HL-60/S4 treated with phorbol 12-myristate 13-acetate at 8.2 ng/mL for 4 days and 3 days (cell line): ENCODE data around the gene TMEM53.

Experiments used
- in situ Hi-C: fragments of 300-500 bp; cut with MboI; formaldehyde crosslinking; loops from 2 replicates; pipeline ENCODE4 v1.15.0; 2022; ENCODE audit warnings: low sequenced_read_pairs

The TMEM53 gene

GRCh38 chr1:44648529-44649250, 25.6 kb downstream of the TMEM53 start:
- in situ Hi-C loops: no loop called here

DNA sequence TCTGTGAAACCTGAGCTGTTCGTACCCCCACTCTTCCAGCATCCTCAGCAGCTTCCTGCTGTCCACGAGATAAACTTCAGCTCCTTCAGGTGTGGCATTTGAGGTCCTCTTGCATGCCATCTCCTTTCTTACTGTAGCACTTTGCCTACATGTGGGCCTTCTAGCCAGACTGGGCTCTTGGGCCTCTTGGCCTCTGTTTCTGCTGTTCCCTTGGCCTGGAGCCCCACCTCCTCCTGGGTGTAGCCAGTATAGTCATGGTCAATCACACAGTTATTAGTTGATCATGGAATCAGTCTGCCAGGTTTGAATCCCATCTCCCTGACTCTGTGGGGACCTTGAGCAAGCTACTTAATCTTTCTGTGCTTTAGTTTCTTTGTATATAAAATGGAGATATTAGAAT, 26.4 kb downstream of the TMEM53 start:
- in situ Hi-C loops: no loop called here

DNA sequence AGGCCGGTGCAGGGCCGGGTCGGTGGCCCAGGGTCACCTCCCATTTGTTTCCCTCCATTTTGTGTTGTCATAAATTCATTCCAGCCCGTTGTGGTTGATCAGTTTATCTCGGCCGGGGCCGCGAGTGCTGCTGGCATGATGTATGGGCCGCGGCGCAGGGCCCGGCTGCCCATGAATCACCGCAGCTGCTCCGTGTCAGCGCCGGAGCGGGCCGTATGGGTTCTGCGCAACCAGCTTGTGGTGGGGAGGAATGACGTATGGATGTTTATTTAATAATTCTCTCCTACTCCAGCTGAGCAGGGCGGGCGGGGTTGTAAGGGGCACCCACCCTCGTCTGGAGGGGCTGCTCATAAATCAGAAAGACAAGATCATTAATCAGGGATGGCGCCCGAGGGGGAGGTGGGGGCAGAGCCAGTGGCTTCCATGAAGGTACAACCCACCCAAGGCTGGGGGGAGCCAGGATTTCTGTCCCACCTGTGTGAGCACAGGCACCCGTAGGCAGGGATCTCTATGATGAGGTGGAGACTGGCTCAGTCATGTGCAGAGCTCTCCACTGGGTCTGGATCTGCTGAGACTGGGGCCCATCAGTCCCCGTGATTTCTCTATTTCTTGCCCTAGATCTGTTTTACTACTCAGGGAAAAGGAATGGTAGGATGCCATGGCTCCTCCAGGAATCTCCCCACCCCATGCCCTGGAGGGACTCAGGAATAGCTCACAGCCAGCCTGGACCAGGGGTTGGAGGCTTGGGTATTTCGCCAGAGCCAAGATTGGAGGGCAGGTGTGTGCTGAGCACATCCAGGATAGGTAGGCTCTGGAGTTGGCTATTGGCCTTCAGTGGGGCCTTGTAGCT, 27.8 kb downstream of the TMEM53 start:
- in situ Hi-C loops: no loop called here

- in situ Hi-C loops: no loop called here
These were observed 28.6 kb downstream of the TMEM53 start for GRCh38 chr1:44645476-44646244.

- in situ Hi-C loops: no loop called here
These were observed 29.5 kb downstream of the TMEM53 start for GRCh38 chr1:44644806-44645205.

DNA sequence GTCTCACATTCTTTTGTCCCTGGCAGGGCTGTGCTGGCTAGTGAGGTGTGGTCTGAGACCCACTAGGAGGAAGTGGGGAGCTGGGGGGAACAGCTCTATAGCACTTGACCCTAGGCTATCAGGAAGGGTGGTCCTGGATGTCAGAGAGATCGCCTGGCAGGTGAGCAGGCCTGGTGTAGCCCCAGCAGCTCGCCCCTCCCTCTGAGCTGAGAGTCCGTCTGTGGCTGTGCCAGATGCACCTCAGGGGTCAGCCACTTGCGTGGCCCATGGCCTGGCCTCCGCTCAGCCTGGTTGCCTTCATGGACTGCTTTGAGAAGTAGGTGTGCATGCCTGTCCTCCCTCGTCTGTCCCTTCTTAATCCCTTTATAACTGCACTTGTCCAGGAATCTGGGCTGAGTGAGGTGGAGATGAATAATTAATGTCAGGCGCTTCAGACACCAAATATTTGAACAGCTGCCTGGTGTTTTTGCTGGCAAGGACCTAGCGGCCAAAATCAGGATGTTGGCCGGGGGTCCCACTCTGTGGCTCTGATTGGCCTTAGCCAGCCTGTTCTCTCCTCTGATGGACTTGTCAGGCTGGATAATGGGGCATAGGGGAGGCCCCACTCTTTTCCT, 30.5 kb downstream of the TMEM53 start:
- in situ Hi-C loops: no loop called here

- in situ Hi-C loops: no loop called here
These were observed 31.4 kb downstream of the TMEM53 start for GRCh38 chr1:44642925-44643324.

DNA sequence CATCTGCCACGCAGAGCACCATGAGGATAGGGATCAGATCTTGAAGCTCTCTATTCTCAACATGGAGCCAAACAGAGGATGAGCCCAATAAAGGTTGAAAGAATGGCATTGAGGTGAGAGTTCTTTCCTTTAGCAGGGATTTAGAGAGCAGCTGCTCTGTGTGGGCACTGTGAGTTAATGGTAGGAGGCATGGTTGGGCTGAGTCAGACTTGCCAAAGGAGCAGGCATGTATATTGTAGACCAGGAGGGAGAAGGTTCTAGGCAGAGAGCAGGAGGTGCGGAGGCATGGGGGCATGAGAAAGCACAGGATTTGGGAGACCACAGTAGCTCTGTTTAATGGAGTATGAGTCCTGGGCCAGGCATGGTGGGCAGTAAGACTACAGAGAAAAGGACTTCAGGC, 32.0 kb downstream of the TMEM53 start:
- in situ Hi-C loops: no loop called here

GRCh38 chr1:44641126-44642102, 32.9 kb downstream of the TMEM53 start:
- in situ Hi-C loops: no loop called here

GRCh38 chr1:44640200-44640853, 34.0 kb downstream of the TMEM53 start:
- in situ Hi-C loops: no loop called here

- in situ Hi-C loops: no loop called here
These were observed 36.4 kb downstream of the TMEM53 start for GRCh38 chr1:44637702-44638411.

GRCh38 chr1:44636688-44637598, 37.3 kb downstream of the TMEM53 start:
- in situ Hi-C loops: no loop called here

DNA sequence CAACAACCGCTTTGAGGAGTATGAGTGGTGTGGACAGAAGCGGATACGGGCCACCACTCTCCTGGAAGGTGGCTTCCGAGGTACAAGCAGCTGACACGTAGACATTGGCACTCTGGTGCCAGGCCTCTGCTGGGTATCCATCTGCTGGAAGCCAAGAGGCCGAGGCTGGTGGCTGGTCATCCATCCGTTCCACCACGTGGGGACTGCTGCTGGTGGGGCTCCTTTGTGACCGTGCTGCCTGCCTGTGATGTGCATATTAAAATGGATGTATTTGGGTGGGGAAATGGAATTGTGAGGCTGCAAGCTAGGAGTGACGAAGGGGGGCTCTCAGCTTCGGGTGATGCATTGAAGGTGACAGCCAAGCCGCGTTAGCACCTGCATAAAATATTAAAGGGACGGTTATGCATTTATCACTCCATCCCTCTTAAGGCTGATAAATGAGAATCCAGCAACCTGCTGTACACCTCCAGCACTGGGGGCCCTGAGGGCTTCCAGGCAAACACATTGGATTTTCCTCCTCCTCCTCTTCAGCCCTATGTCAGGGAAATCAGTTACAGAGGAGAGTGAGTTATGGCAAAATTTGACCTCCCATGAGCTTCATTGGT, 38.1 kb downstream of the TMEM53 start:
- in situ Hi-C loops: no loop called here

DNA sequence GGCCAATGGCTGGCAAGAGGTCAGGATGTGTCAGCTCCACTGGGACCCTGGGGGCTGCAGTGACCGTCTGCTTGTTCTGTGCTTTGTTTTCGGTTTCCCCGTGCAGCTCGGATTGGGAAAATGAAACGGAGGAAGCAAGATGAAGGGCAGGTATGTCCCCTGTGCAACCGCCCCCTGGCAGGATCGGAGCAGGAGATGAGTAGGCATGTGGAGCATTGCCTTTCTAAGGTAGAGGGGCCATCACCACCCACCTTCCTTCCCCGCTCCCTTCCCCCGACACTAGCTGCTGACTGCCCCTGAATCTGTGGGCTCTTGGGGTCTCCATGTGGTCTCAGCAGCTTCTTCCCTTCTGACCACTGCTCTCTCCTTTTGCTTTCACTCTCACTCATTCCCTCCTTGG, 38.8 kb downstream of the TMEM53 start:
- in situ Hi-C loops: no loop called here

DNA sequence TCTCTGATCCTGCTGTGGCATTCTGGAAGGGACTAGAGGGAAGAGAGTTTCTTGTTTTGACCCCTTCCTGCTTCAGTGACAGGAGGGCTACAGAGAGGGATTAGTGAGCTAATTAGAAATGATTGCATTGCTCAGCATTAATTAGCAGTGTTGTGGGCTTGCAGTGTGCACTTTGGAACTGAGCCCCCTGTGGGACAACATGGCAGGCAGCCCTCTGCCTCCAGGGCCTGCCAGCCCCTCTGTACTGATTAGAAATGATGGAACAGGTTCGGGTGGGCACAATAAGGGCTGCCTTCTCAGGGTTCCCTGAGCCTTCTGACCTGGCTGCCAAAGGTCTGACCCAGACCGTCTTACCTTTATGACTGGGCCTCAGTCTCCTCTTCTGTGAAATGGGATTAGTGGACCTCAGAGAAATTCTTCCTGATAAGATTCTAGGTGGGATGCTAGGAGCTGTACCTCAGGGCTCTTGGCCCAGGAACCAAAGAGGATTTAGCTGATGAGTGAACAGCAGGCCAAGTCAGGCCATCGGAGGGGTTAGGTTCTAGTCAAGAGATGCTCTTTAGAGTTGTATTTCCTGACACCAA, 39.6 kb downstream of the TMEM53 start:
- in situ Hi-C loops: no loop called here

- in situ Hi-C loops: no loop called here
These were observed 41.7 kb downstream of the TMEM53 start for GRCh38 chr1:44632598-44632997.
